HEK293 (cell line): Measurements from ENCODE around the gene AURKB.

ENCODE experiments used
- KLF1 ChIP-seq: fragments of 450-650 bp; formaldehyde crosslinking; IDR thresholded peaks from 2 replicates; pipeline ENCODE4 v1.5.1; 2016; ENCODE audit warnings: missing biosample characterization, missing genetic modification characterization
- PRDM1 ChIP-seq: fragments of 450-650 bp; formaldehyde crosslinking; IDR thresholded peaks from 2 replicates; pipeline ENCODE4; 2016; ENCODE audit warnings: missing biosample characterization, missing genetic modification characterization
- RBAK ChIP-seq: fragments of 450-650 bp; formaldehyde crosslinking; IDR thresholded peaks from 2 replicates; pipeline ENCODE4 v1.5.1; 2016; ENCODE audit warnings: missing biosample characterization, missing genetic modification characterization
- SCRT1 ChIP-seq: fragments of 450-650 bp; formaldehyde crosslinking; IDR thresholded peaks from 2 replicates; pipeline ENCODE4 v1.5.1; 2016; ENCODE audit warnings: missing biosample characterization, missing genetic modification characterization, borderline replicate concordance
- SP3 ChIP-seq: fragments of 450-650 bp; formaldehyde crosslinking; IDR thresholded peaks from 2 replicates; pipeline ENCODE4 v1.5.1; 2016; ENCODE audit warnings: missing biosample characterization, missing genetic modification characterization
- TRIM28 ChIP-seq: IDR thresholded peaks from 2 replicates; pipeline ENCODE4 v1.6.1; 2011; ENCODE audit warnings: low read length, control low read depth, borderline replicate concordance
- ZBTB48 ChIP-seq: fragments of 450-650 bp; formaldehyde crosslinking; IDR thresholded peaks from 2 replicates; pipeline ENCODE4 v1.5.1; 2016; ENCODE audit warnings: missing biosample characterization, missing genetic modification characterization
- ZNF132 ChIP-seq: fragments of 450-650 bp; formaldehyde crosslinking; IDR thresholded peaks from 2 replicates; pipeline ENCODE4 v1.5.1; 2017; ENCODE audit warnings: missing biosample characterization, missing genetic modification characterization, borderline replicate concordance
- ZNF155 ChIP-seq: fragments of 450-650 bp; formaldehyde crosslinking; IDR thresholded peaks from 2 replicates; pipeline ENCODE4 v1.5.1; 2016; ENCODE audit warnings: missing biosample characterization, missing genetic modification characterization
- ZNF16 ChIP-seq: fragments of 450-650 bp; formaldehyde crosslinking; IDR thresholded peaks from 2 replicates; pipeline ENCODE4 v1.5.1; 2016; ENCODE audit warnings: low read depth, missing biosample characterization, missing genetic modification characterization
- ZNF174 ChIP-seq: fragments of 450-650 bp; formaldehyde crosslinking; IDR thresholded peaks from 2 replicates; pipeline ENCODE4 v1.5.0; 2017; ENCODE audit warnings: missing biosample characterization, mild to moderate bottlenecking, missing genetic modification characterization
- ZNF214 ChIP-seq: fragments of 450-650 bp; formaldehyde crosslinking; IDR thresholded peaks from 2 replicates; pipeline ENCODE4 v1.5.1; 2017; ENCODE audit warnings: missing biosample characterization, mild to moderate bottlenecking, missing genetic modification characterization, borderline replicate concordance
- ZNF221 ChIP-seq: fragments of 450-650 bp; formaldehyde crosslinking; IDR thresholded peaks from 2 replicates; pipeline ENCODE4 v1.5.1; 2017; ENCODE audit warnings: missing biosample characterization, missing genetic modification characterization, borderline replicate concordance
- ZNF248 ChIP-seq: fragments of 450-650 bp; formaldehyde crosslinking; IDR thresholded peaks from 2 replicates; pipeline ENCODE4 v1.5.1; 2017; ENCODE audit warnings: missing biosample characterization, missing genetic modification characterization
- ZNF26 ChIP-seq: fragments of 450-650 bp; formaldehyde crosslinking; IDR thresholded peaks from 2 replicates; pipeline ENCODE4 v1.5.1; 2016; ENCODE audit warnings: missing biosample characterization, missing genetic modification characterization
- ZNF37A ChIP-seq: fragments of 450-650 bp; IDR thresholded peaks from 2 replicates; pipeline ENCODE4 v1.5.1; 2018; ENCODE audit warnings: missing biosample characterization, missing genetic modification characterization
- ZNF423 ChIP-seq: fragments of 450-650 bp; formaldehyde crosslinking; IDR thresholded peaks from 2 replicates; pipeline ENCODE4 v1.5.1; 2016; ENCODE audit warnings: missing biosample characterization, missing genetic modification characterization
- ZNF426 ChIP-seq: fragments of 450-650 bp; formaldehyde crosslinking; IDR thresholded peaks from 2 replicates; pipeline ENCODE4 v1.5.1; 2017; ENCODE audit warnings: missing biosample characterization, missing genetic modification characterization, mild to moderate bottlenecking, inconsistent platforms, moderate library complexity
- ZNF501 ChIP-seq: fragments of 450-650 bp; formaldehyde crosslinking; IDR thresholded peaks from 2 replicates; pipeline ENCODE4 v1.5.1; 2016; ENCODE audit warnings: missing biosample characterization, missing genetic modification characterization
- ZNF513 ChIP-seq: fragments of 450-650 bp; IDR thresholded peaks from 2 replicates; pipeline ENCODE4 v1.5.1; 2018; ENCODE audit warnings: missing biosample characterization, missing genetic modification characterization
- ZNF623 ChIP-seq: fragments of 450-650 bp; formaldehyde crosslinking; IDR thresholded peaks from 2 replicates; pipeline ENCODE4 v1.5.1; 2016; ENCODE audit warnings: missing biosample characterization, missing genetic modification characterization
- ZNF626 ChIP-seq: fragments of 450-650 bp; sonication (Bioruptor Pico); formaldehyde crosslinking; IDR thresholded peaks from 2 replicates; pipeline ENCODE4 v1.5.1; 2018; ENCODE audit warnings: missing biosample characterization, missing genetic modification characterization, inconsistent platforms
- ZNF658 ChIP-seq: fragments of 450-650 bp; formaldehyde crosslinking; IDR thresholded peaks from 2 replicates; pipeline ENCODE4; 2016; ENCODE audit warnings: missing biosample characterization, missing genetic modification characterization
- ZNF843 ChIP-seq: fragments of 450-650 bp; formaldehyde crosslinking; IDR thresholded peaks from 2 replicates; pipeline ENCODE4 v1.5.1; 2016; ENCODE audit warnings: missing biosample characterization, missing genetic modification characterization
- ZSCAN30 ChIP-seq: fragments of 450-650 bp; IDR thresholded peaks from 2 replicates; pipeline ENCODE4 v1.5.1; 2018; ENCODE audit warnings: missing biosample characterization, mild to moderate bottlenecking, missing genetic modification characterization, moderate library complexity
- ZSCAN5A ChIP-seq: fragments of 450-650 bp; formaldehyde crosslinking; IDR thresholded peaks from 2 replicates; pipeline ENCODE4 v1.5.1; 2016; ENCODE audit warnings: missing biosample characterization, missing genetic modification characterization
- TF ChIP-seq, protein P1 (sequence below): fragments of 450-650 bp; formaldehyde crosslinking; IDR thresholded peaks from 2 replicates; pipeline ENCODE4 v1.5.1; 2016; ENCODE audit warnings: missing biosample characterization, missing genetic modification characterization, borderline replicate concordance
- TF ChIP-seq, protein P2 (sequence below): fragments of 450-650 bp; formaldehyde crosslinking; IDR thresholded peaks from 2 replicates; pipeline ENCODE4 v1.5.1; 2017; ENCODE audit warnings: missing biosample characterization, missing genetic modification characterization

The AURKB gene

DNA sequence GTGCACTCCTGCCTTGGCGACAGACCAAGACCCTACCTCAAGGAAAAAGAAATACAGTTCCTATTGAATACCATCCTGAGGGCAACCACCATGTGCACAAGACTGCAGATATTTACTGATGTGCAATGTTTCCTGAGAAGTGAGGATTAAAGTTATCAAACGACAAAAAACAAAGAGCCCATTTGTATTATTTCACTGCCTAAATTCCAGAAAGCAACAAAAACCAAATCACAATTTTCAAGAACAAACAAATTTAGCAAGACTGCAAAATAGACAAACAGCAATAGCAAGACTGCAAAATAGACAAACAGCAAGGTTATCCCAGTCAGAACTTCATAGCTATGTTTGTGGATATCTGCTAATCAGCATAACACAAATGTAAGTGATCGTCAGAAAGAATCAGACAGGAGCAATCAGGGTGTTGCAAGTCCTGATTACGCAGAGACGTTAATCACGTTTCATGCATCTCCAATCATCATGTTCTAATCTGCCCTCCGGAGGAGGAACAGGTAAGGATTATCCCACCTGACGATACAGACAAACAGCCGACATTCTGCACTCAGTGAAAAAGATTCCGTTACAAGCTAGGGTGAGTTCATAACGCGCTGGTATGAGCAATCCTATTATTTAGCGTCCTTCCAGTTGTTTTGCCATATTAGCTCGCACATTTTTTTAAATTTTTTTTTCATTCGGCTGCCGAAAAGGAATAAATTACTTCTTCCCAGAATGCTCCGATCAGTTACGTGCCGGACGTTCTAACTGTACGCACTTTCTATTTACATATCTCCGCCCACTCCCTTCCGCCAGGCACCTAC is 37.1 kb downstream of the AURKB start (continued):
- no peak for TF ChIP-seq ZNF248 (tag by site-specific recombination)
- no peak for TF ChIP-seq RBAK (tag by site-specific recombination)
- TF ChIP-seq ZNF843, result peak; percentile 90
- no peak for TF ChIP-seq ZBTB48 (tag by site-specific recombination)
- peak; percentile 13; the same call in 1 of the 2 replicates for TF ChIP-seq ZNF513 (tag by site-specific recombination)
- TF ChIP-seq ZSCAN30 (tag by site-specific recombination), result peak; percentile 86; the same call in 1 of the 2 replicates
- no peak for TF ChIP-seq ZNF155 (tag by site-specific recombination)
- no peak for TF ChIP-seq ZNF214 (tag by site-specific recombination)
- TF ChIP-seq TRIM28, result peak; percentile 86; the same call in 1 of the 2 replicates
- TF ChIP-seq, protein P1, sequence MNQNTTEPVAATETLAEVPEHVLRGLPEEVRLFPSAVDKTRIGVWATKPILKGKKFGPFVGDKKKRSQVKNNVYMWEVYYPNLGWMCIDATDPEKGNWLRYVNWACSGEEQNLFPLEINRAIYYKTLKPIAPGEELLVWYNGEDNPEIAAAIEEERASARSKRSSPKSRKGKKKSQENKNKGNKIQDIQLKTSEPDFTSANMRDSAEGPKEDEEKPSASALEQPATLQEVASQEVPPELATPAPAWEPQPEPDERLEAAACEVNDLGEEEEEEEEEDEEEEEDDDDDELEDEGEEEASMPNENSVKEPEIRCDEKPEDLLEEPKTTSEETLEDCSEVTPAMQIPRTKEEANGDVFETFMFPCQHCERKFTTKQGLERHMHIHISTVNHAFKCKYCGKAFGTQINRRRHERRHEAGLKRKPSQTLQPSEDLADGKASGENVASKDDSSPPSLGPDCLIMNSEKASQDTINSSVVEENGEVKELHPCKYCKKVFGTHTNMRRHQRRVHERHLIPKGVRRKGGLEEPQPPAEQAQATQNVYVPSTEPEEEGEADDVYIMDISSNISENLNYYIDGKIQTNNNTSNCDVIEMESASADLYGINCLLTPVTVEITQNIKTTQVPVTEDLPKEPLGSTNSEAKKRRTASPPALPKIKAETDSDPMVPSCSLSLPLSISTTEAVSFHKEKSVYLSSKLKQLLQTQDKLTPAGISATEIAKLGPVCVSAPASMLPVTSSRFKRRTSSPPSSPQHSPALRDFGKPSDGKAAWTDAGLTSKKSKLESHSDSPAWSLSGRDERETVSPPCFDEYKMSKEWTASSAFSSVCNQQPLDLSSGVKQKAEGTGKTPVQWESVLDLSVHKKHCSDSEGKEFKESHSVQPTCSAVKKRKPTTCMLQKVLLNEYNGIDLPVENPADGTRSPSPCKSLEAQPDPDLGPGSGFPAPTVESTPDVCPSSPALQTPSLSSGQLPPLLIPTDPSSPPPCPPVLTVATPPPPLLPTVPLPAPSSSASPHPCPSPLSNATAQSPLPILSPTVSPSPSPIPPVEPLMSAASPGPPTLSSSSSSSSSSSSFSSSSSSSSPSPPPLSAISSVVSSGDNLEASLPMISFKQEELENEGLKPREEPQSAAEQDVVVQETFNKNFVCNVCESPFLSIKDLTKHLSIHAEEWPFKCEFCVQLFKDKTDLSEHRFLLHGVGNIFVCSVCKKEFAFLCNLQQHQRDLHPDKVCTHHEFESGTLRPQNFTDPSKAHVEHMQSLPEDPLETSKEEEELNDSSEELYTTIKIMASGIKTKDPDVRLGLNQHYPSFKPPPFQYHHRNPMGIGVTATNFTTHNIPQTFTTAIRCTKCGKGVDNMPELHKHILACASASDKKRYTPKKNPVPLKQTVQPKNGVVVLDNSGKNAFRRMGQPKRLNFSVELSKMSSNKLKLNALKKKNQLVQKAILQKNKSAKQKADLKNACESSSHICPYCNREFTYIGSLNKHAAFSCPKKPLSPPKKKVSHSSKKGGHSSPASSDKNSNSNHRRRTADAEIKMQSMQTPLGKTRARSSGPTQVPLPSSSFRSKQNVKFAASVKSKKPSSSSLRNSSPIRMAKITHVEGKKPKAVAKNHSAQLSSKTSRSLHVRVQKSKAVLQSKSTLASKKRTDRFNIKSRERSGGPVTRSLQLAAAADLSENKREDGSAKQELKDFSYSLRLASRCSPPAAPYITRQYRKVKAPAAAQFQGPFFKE, result no peak
- peak; percentile 69 for TF ChIP-seq SP3 (tag by site-specific recombination)
- TF ChIP-seq, protein P2, sequence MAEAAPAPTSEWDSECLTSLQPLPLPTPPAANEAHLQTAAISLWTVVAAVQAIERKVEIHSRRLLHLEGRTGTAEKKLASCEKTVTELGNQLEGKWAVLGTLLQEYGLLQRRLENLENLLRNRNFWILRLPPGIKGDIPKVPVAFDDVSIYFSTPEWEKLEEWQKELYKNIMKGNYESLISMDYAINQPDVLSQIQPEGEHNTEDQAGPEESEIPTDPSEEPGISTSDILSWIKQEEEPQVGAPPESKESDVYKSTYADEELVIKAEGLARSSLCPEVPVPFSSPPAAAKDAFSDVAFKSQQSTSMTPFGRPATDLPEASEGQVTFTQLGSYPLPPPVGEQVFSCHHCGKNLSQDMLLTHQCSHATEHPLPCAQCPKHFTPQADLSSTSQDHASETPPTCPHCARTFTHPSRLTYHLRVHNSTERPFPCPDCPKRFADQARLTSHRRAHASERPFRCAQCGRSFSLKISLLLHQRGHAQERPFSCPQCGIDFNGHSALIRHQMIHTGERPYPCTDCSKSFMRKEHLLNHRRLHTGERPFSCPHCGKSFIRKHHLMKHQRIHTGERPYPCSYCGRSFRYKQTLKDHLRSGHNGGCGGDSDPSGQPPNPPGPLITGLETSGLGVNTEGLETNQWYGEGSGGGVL (tag by site-specific recombination), result no peak
- no peak for TF ChIP-seq ZNF221 (tag by site-specific recombination)
- peak; percentile 38; the same call in 1 of the 2 replicates for TF ChIP-seq ZNF16
- no peak for TF ChIP-seq ZNF37A (tag by site-specific recombination)
- TF ChIP-seq ZNF623 (tag by site-specific recombination), result peak; percentile 26
- TF ChIP-seq ZSCAN5A (tag by site-specific recombination), result peak; percentile 87; the same call in 1 of the 2 replicates
- TF ChIP-seq ZNF26 (tag by site-specific recombination), result no peak
- no peak for TF ChIP-seq ZNF626 (tag by site-specific recombination)
- TF ChIP-seq KLF1, result peak; percentile 48; the same call in 1 of the 2 replicates
- no peak for TF ChIP-seq ZNF174 (tag by site-specific recombination)
- TF ChIP-seq ZNF501, result peak; percentile 92
- no peak for TF ChIP-seq ZNF658 (tag by site-specific recombination)
- TF ChIP-seq SCRT1 (tag by site-specific recombination), result peak; percentile 98
- no peak for TF ChIP-seq ZNF132
- TF ChIP-seq ZNF423 (tag by site-specific recombination), result no peak
- no peak for TF ChIP-seq ZNF426 (tag by site-specific recombination)
- TF ChIP-seq PRDM1, result peak; percentile 68
